Glomerular visceral epithelial cell (primary cell): ENCODE measurements around the gene PRTN3.
A peak's percentile ranks its signal among the peaks of the same experiment; 100 is the strongest.
"Not testable (repeated sequence)": the region's sequence is repeated elsewhere in the genome, so short reads cannot be mapped to it uniquely, and the experiment has no call there.

Experiments used
- DNase-seq: peaks from one replicate; pipeline ENCODE4 v3.0.0-alpha.2; 2016; ENCODE audit errors: extremely low spot score

Gene PRTN3

DNA sequence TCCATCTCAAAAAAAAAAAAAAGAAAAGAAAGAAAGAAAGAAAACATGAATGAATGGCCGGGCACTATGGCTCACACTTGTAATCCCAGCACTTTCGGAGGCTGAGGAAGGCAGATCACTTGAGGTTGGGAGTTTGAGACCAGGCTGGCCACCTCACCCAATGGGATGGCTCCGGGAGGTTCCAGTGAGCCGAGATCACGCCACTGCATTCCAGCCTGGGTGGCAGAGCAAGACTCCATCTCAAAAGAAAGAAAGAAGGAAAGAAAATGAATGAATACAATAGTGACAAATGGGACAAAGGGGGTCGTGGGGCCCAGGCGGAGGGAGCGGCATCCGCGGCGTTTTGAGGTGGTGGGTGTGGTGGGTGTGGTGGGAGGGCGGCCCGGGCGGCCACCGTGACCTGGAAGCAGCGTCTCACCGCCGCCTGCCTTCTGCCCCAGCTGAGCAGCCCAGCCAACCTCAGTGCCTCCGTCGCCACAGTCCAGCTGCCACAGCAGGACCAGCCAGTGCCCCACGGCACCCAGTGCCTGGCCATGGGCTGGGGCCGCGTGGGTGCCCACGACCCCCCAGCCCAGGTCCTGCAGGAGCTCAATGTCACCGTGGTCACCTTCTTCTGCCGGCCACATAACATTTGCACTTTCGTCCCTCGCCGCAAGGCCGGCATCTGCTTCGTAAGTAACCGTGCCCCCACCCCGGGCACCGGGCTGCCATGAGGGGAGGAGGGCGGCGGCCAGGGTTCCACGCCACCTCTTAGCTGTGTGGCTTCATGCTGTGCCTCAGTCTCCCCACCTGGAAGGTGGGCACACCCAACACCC, 5.1 kb downstream of the PRTN3 start:
- DNase-seq: no peak

GRCh38 chr19:848386-848921, 7.7 kb downstream of the PRTN3 start:
- DNase-seq: no peak

DNA sequence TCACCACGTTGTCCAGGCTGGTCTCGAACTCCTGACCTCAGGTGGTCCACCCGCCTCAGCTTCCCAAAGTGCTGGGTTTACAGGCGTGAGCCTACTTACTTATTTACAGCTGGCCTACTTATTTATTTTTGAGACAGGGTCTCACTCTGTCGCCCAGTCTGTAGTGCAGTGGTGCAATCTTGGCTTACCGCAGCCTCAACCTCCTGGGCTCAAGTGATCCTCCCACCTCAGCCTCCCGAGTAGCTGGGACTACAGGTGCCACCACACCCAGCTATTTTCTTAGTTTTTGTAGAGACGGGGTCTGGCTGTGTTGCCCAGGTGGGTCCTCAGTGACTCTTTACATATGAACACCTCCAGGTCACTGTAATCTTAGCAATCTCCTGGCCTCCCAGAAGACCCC, 8.4 kb downstream of the PRTN3 start:
- DNase-seq: not testable (repeated sequence)

GRCh38 chr19:850221-850978, 9.6 kb downstream of the PRTN3 start:
- DNase-seq: peak; percentile 66

- no peak for DNase-seq
Measured at GRCh38 chr19:850979-851335, 10.2 kb downstream of the PRTN3 start.

- DNase-seq: no peak
Measured at GRCh38 chr19:852136-853013, 11.6 kb downstream of the PRTN3 start, which contains the start of gene ELANE. ELANE (plus strand) TSS chr19:852303; CDS start chr19:852329, 26 bp downstream.

DNA sequence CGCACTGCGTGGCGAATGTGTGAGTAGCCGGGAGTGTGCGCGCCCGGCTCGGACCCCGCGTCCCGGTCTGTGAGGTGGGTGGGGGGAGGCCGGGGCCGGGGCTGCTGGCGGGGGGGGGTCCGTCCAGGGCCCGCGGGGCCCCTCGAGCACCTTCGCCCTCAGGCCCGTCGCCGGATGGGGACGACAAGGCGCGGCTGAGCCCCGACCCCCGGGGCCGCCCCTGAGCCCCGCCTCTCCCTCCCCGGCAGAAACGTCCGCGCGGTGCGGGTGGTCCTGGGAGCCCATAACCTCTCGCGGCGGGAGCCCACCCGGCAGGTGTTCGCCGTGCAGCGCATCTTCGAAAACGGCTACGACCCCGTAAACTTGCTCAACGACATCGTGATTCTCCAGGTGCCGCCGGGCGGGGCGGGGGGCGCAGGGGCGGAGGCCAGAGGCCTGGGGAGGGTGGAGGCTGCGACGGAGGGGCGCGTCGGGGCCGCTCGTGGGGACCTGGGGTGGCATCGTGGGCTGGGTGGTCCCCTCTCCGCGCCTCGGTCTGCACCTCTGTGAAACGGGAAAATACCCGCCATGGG, 12.3 kb downstream of the PRTN3 start:
- DNase-seq: no peak

DNA sequence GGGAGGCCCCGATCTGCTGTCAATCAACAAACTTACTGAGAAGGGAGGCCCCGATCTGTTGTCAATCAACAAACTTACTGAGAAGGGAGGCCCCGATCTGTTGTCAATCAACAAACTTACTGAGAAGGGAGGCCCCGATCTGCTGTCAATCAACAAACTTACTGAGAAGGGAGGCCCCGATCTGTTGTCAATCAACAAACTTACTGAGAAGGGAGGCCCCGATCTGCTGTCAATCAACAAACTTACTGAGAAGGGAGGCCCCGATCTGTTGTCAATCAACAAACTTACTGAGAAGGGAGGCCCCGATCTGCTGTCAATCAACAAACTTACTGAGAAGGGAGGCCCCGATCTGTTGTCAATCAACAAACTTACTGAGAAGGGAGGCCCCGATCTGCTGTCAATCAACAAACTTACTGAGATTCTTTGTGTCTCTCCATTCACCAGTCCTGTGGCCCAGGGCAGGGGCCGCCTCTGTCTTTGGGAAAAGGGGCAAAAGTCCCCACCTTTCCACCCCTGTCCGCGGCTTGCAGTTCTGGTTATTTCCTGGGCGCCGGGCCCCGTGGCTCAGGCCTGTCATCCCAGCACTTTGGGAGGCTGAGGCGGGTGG, 12.9 kb downstream of the PRTN3 start:
- not testable (repeated sequence) for DNase-seq

DNA sequence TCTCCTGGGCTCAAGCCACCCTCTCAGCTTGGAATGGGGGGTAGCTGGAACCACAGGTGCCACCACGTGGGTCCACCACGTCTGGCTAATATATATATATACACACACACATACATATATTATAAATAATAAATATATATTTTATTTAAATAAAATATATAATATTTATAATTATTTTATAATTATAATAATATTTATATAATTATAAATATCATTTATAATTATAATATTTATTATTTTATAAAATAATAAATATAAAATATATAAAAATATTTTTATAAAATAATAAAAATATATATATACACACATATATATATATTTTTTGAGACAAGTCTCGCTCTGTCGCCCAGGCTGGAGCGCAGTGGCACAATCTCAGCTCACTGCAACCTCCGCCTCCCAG, 13.8 kb downstream of the PRTN3 start:
- no peak for DNase-seq

DNA sequence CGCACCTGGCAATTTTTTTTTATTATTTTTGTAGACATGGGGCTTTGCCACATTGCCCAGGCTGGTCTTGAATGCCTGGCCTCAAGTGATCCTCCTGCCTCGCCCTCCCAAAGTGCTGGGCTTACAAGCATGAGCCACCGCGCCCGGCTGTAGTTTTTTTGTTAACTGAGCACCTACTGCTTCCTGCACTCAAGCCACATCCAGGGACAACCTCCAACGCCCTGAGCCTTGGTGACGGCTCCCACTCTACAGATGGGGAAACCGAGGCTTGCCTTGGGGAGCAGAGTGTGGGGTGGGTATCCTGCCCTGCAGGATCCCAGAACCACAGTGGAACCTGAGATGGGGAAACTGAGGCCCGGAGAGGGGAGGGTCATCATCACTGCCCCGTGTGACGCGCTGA, 14.3 kb downstream of the PRTN3 start:
- DNase-seq: no peak

- no peak for DNase-seq
Measured at GRCh38 chr19:855566-856120, 14.8 kb downstream of the PRTN3 start.

GRCh38 chr19:858284-858683, 17.5 kb downstream of the PRTN3 start:
- DNase-seq: no peak

- DNase-seq: no peak
Measured at GRCh38 chr19:858868-859843, 18.4 kb downstream of the PRTN3 start, which contains the start of gene CFD. CFD (plus strand) TSS chr19:859664; CDS start chr19:859690, 26 bp downstream.

- DNase-seq: no peak
Measured at GRCh38 chr19:861141-861755, 20.4 kb downstream of the PRTN3 start.

DNA sequence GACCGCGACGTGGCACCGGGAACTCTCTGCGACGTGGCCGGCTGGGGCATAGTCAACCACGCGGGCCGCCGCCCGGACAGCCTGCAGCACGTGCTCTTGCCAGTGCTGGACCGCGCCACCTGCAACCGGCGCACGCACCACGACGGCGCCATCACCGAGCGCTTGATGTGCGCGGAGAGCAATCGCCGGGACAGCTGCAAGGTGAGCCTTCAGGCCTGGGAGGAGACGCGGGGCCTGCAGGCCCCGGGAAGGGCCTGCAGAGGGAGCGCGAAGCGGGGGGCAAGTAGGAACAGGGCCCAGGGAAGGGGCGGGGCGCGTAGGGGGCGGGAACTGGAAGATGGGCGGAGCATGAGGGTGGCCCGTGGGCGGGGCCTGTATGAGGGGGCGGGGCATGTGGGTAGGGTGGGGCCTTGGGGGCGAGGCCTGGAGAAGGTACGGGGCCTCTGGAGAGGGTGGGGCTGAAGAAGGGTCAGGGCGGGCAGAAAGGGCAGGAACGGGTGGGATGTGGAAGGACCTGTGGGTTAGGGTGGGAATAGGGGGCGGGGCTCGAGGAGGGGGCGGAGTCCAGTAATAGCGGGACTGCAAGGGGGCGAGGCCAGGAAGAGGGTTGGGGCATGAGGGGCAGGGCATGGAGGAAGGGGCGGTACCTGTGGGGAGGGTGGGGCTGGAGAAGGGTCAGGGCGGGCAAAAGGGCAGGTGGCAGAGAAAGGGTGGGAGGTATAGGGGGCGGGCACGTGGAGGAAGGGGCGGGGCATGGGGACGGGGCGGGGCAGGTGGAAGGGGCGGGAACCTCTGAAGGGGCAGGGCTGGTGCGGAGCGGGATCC, 21.2 kb downstream of the PRTN3 start:
- peak; percentile 54 for DNase-seq

GRCh38 chr19:862581-863314, 21.9 kb downstream of the PRTN3 start:
- DNase-seq: peak; percentile 41

DNA sequence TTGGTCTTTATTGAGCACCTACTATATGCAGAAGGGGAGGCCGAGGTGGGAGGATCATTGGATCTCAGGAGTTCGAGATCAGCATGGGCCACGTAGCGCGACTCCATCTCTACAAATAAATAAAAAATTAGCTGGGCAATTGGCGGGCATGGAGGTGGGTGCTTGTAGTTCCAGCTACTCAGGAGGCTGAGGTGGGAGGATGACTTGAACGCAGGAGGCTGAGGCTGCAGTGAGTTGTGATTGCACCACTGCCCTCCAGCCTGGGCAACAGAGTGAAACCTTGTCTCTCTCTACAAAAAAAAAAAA, 22.5 kb downstream of the PRTN3 start:
- no peak for DNase-seq
